Cardiac muscle cell (in vitro differentiated cells and primary cell): Measurements from ENCODE around the gene ACP5. TPM values are rescaled to one million over a fixed set of nuclear protein-coding genes. Genes with fewer than 3 reads are reported as not detected.
A peak's percentile ranks its signal among the peaks of the same experiment; 100 is the strongest.

Experiments used
- DNase-seq, 2 donors: peaks; one replicate each; pipeline versions ENCODE4 v3.0.0 to v3.0.0-alpha.2; 2010 to 2017; ENCODE audit warnings: low read depth in 1 of 2, low spot score in 1 of 2
- H3K27ac ChIP-seq: fragments of 200-600 bp; sonication (generic); 2 replicates; pipeline ENCODE4 v1.5.1; 2016
- H3K27me3 ChIP-seq: fragments of 200-600 bp; sonication (generic); 2 replicates; pipeline ENCODE4 v1.6.0; 2016; ENCODE audit warnings: control low read depth
- H3K36me3 ChIP-seq: fragments of 200-600 bp; sonication (generic); 2 replicates; pipeline ENCODE4 v1.5.1; 2016; ENCODE audit warnings: control low read depth
- H3K4me1 ChIP-seq: fragments of 200-600 bp; sonication (generic); 2 replicates; pipeline ENCODE4 v1.8.1; 2017; ENCODE audit warnings: low read depth, mild to moderate bottlenecking, mixed run types
- H3K4me3 ChIP-seq: fragments of 200-600 bp; sonication (generic); 2 replicates; pipeline ENCODE4 v1.5.1; 2016; ENCODE audit warnings: mild to moderate bottlenecking
- H3K9me3 ChIP-seq: fragments of 200-600 bp; sonication (generic); 2 replicates; pipeline ENCODE4 v1.5.1; 2017; ENCODE audit warnings: low read depth, mild to moderate bottlenecking, control low read depth
- polyA plus RNA-seq: library from polyadenylated mRNA; unstranded; fragments of >200 nt; fragmentation: Nextera tagmentation; extraction: Ambion mirVana; gene quantifications from 2 replicates; pipeline ENCODE4 v1.2.1, GENCODE V29; 2016
- total RNA-seq: library from RNA; depleted of rRNA; stranded (reverse); fragments of >200 nt; gene quantifications from 2 replicates; pipeline ENCODE4 v1.2.3, GENCODE V29; 2016
- TF ChIP-seq, protein P1 (sequence below): IDR thresholded peaks from 2 replicates; pipeline ENCODE4 v1.5.1; 2012; ENCODE audit warnings: low read depth, mild to moderate bottlenecking, low read length

ACP5 gene
- total and polyA plus RNA-seq, 2 experiments from 2014 or later, result 1.1 to 1.9 TPM

DNA sequence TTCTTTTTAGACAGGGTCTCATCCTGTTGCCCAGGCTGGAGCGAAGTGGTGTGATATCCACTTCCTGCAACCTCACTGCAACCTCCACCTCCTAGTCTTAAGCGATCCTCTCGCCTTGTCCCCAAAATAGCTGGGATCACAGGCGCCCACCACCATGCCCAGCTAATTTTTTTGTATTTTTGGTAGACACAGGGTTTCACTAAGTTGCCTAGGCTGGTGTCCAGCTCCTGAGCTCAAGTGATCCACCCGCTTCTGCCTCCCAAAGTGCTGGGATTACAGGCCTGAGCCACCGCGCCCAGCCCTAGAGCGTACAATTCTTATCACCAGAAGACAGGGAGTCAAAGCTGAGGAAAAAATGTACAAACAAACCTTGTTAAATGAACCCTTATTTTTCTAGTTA lies 13.9 kb downstream of the ACP5 start:
- Histone ChIP-seq H3K27ac (no peak overlapping the region), H3K36me3 (no peaks in the 10 kb centered on the region), H3K4me3 (no peak overlapping the region), H3K27me3 (no peaks in the 10 kb centered on the region), H3K4me1 (no peaks in the 10 kb centered on the region), H3K9me3 (no peaks in the 10 kb centered on the region)
- DNase-seq, result no peak
- TF ChIP-seq, protein P1, sequence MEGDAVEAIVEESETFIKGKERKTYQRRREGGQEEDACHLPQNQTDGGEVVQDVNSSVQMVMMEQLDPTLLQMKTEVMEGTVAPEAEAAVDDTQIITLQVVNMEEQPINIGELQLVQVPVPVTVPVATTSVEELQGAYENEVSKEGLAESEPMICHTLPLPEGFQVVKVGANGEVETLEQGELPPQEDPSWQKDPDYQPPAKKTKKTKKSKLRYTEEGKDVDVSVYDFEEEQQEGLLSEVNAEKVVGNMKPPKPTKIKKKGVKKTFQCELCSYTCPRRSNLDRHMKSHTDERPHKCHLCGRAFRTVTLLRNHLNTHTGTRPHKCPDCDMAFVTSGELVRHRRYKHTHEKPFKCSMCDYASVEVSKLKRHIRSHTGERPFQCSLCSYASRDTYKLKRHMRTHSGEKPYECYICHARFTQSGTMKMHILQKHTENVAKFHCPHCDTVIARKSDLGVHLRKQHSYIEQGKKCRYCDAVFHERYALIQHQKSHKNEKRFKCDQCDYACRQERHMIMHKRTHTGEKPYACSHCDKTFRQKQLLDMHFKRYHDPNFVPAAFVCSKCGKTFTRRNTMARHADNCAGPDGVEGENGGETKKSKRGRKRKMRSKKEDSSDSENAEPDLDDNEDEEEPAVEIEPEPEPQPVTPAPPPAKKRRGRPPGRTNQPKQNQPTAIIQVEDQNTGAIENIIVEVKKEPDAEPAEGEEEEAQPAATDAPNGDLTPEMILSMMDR, result no peak

DNA sequence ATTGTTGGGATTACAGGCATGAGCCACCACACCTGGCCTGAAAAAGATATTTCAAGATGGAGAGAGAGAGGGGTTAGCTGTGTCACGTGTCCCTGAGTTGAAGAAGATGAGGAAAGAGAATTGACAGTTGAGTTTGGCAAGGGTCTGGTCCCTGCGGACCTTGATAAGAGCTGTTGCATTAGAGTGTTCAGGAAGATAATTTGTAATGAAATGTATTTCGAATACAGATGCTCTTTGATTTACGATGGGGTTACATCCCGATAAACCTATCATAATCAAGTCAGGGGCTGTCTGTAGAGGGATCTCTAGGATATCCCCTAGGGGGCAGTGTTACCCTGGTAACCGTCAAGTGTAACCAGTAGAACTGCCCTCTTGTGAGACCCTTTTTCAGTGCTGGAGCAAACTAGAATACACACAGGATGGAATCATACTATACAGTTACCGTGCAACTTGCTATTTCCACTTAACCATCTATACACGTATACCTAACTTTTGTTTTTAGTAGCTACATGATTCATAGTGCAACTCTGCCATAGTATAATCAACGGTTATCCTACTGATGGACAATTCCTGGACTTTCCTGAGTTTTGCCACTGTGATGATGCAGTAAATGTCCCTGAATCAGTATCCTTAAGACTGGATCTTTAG lies 16.9 kb downstream of the ACP5 start:
- Histone ChIP-seq H3K27me3 (no peaks in the 10 kb centered on the region), H3K36me3 (no peaks in the 10 kb centered on the region), H3K27ac (no peak overlapping the region), H3K9me3 (no peaks in the 10 kb centered on the region), H3K4me1 (peaks cover 8% of the 10 kb centered on the region), H3K4me3 (no peak overlapping the region)
- TF ChIP-seq, protein P1, result peak; percentile 59
- peak; percentile 81 to 88 for DNase-seq

DNA sequence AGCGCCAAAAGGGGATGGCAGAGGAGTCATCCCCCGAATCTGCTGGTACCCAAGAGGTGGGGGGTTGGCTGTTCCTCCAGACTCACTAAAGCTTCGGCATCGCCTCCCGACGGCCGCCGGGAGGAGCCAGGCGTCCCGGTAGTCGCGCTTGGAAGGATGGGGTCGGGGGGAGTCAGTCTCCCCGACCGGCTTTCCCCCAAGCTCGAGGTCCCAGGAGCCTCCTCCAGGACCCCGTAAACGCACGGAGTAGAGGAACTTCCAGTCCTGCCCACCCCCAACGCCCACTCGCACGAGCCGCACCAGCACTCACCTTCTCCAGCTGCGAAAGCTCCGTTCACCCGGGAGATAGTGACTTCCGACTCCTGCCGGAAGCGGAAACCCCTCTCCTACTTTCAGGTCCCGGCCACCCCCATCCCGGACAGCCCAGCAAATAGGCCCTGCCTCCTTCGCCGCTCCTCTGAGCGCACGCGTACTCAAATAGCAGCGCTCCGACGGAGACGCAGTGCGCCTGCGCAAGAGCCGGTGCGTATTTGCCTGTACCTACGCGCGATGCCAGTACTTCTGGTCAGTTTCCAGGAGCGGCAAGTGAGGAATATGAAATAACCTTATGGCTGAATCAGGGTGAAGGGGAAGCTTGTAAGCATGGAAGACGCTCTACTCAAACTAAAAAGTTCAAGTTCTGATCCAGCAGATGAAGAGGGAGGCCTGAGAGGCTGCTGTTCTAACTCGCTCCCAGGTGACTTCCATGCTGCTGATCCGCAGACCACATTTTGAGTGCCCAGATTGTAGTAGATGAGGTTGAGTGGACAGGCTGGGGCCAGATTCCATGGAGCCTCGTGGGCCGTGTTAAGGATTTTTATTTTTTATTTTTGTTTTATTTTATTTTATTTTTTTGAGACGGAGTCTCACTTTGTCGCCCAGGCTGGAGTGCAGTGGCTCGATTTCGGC lies 18.3 kb downstream of the ACP5 start, which contains the start of gene ELOF1:
TSS of gene ELOF1 (minus strand) at position 350 of the 948 bp plus-strand sequence. CDS start 4,883 bp downstream, outside the sequence.
- peaks cover 8% of the 10 kb centered on the region for H3K4me1 ChIP-seq
- H3K27me3 ChIP-seq, result no peaks in the 10 kb centered on the region
- DNase-seq, result peak; percentile 99
- peak within 1 kb of the TSS; percentile 74 for H3K27ac ChIP-seq
- TF ChIP-seq, protein P1, result peak; percentile 30
- H3K4me3 ChIP-seq, result peak within 1 kb of the TSS; percentile 89
- H3K36me3 ChIP-seq, result no peaks in the 10 kb centered on the region
- no peaks in the 10 kb centered on the region for H3K9me3 ChIP-seq

DNA sequence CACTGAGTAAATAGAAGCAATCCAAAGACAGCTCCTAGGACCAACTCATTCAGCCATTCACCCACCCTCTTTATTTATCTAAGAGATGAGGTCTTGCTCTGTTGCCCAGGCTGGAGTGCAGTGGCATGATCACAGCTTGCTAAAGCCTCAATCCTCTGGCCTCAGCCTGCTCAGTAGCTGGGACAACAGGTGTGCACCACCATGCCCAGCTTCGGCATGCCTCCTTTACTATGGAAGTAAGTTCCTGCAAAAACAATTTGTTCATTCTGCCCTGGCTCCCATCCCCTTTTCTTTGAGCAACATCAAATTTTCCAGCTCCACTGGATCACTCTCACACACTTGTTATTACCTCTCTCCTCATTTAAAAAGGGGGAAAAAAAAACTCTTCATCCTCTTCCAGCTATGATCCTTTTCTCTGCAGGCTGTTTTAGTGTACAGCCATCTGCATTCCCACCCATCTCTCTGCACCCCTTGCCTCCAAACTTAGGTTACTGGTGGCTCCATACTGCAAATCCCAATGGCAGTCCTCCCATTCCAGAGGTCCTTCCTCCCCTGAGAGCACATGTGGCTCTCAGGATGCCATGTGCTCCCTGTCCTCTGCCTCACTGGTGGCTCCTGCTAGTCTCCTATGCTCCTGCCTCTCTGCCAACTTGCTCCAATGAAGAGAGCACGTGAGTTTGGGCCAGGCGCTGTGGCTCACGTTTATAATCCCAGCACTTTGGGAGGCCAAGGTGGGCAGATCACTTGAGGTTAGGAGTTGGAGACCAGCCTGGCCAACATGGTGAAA lies 20.6 kb downstream of the ACP5 start:
- TF ChIP-seq, protein P1, result no peak
- H3K36me3 ChIP-seq, result peaks cover 7% of the 10 kb centered on the region
- H3K27ac ChIP-seq, result no peak overlapping the region
- no peaks in the 10 kb centered on the region for H3K27me3 ChIP-seq
- DNase-seq, result no peak
- no peaks in the 10 kb centered on the region for H3K9me3 ChIP-seq
- peaks cover 8% of the 10 kb centered on the region for H3K4me1 ChIP-seq
- H3K4me3 ChIP-seq, result no peak overlapping the region

DNA sequence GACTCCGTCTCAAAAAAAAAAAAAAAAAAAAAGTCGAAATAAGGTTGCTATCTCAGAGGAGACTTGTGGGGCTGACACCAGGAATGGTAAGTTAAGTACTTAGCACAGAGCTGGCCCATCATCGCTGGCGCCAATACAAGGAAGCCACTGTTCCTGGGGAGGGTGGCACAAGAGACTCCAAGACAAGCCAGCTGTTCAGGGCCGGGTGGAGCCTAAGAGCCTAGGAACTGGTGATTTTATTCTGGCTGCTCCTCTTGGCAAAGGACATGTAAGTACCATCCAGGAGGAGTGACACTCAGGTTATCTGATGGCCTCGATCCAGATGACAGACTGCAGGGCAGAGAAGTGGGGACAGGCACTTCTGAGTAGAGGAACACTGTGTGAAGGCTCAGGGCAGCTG lies 22.2 kb downstream of the ACP5 start:
- H3K9me3 ChIP-seq, result no peaks in the 10 kb centered on the region
- peaks cover 7% of the 10 kb centered on the region for H3K36me3 ChIP-seq
- H3K4me1 ChIP-seq, result peaks cover 8% of the 10 kb centered on the region
- no peak overlapping the region for H3K27ac ChIP-seq
- DNase-seq, result no peak
- TF ChIP-seq, protein P1, result no peak
- H3K4me3 ChIP-seq, result no peak overlapping the region
- no peaks in the 10 kb centered on the region for H3K27me3 ChIP-seq
